Activated T-helper 1 cell treated with anti-CD3 and anti-CD28 coated beads, Interleukin-2, amount 50 U/mL, for 16 hours (primary cell): ENCODE data around the gene IFFO2.
A peak's percentile ranks its signal among the peaks of the same experiment; 100 is the strongest.

ENCODE experiments used
- DNase-seq, 2 donors: peaks; one replicate each; pipeline ENCODE4 v3.0.0-alpha.2; 2020; ENCODE audit warnings: low read depth in 1 of 2, low spot score in 1 of 2

Gene IFFO2

DNA sequence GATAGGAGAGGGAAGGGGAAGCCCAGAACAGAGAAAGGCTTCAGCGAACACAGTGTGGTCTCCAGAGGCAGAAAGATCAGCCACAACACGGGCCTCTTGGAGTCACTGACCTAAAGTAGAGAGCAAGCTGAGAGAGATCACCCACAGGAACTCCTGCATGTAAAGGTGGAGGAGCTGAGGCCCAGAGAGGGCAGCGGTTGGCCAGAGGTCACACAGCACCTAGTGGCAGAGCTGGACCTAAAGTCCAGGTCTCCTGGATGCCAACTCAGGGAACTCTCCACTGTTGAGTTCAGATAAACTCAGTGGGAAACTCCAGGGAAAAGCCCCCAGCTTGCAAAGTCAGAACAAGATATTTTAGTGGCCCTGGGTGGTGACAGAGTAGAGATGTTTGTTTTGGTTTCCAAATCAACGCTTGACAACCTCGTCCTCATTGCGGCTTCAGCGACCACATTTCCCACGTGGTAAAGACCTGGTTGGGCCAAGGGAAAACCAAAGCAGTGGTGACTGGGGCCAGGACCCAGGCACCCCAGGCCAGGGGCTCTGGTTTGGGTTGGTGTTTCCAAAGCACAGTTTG is 4.6 kb downstream of the IFFO2 start:
- peak; percentile 41 to 68 for DNase-seq

DNA sequence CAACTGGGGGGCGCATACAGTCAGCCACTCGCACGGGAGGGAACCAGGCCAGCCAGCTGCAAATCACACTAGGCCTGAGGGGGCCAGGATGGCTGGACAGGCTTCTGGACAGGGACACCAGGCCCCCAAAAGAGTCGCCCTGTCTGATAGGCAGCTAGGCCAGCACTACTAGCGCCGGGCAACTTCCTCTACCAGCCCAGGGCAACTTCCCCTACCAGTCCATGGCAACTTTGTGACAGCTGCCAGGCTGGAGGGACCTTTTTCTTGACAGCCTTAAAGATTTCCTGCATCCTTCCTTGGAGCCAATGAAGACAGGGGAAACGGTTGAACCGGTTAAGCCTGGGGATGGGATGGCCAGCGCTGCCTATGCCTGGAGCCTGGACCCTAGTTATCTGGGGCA is 5.1 kb downstream of the IFFO2 start:
- no peak for DNase-seq

DNA sequence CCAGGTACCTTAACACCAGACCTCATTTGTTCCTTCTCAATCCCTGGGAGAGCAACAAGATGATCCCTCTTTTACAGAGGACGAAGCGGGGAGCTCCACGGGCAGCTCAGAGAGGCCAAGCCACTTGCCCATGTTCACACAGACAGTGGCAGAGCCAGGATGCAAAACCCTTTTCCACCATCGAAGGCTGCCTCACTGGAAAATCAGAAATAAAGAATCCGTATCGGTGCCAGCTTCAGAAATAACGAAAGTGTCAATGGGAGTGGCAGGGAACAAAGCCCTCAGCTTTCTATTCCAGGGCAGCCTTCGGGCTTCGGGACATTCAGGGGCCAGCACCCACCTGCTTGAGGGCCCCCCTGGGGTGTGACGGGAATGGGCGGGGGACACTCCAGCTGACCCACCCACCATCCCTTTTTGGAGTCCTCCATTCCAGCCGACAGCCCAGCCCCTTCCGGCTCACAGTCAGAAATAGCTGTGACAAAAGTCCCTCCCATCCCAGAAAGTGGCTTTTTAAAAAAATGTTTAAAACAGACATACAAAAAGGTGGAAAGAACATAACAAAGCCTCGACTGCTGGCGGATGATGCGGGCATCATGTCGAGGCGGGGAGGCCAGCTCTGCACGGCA is 6.0 kb downstream of the IFFO2 start:
- no peak for DNase-seq

DNA sequence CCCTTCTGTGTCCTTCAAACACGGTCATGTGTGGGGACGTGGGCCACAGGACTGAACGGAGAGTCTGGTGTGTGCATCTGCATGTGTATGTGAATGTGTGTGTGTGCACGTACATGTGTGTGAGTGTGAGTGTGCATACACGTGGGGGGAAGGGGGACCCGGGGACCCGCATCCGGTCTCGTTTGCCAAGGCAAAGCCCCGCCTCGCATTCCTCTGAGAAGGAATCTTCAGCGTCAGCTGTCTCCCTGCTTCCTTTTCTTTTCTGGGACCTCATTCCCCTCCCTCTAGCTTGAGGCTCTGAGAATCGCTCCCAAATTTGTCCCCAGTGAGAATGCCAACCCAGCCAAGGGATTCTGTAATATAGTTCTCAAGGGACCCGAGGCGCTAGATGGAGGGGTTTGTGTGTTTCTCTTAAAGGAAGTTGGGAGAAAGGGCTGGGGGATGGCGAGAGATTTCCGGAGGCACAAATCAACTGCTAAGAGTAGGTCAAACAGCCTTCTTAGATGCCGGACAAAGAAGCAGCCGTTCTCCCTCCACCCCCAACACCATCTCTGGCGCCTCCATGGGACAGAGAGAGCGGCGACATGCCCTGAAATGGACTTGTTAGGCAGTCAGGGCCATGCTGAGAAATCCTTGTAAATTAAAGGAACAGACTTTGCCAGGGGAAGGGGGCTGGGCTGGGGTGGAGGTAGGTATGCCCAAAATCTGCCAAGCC is 6.6 kb downstream of the IFFO2 start:
- DNase-seq: no peak

GRCh38 chr1:18948913-18949685 is 7.4 kb downstream of the IFFO2 start:
- no peak for DNase-seq

DNA sequence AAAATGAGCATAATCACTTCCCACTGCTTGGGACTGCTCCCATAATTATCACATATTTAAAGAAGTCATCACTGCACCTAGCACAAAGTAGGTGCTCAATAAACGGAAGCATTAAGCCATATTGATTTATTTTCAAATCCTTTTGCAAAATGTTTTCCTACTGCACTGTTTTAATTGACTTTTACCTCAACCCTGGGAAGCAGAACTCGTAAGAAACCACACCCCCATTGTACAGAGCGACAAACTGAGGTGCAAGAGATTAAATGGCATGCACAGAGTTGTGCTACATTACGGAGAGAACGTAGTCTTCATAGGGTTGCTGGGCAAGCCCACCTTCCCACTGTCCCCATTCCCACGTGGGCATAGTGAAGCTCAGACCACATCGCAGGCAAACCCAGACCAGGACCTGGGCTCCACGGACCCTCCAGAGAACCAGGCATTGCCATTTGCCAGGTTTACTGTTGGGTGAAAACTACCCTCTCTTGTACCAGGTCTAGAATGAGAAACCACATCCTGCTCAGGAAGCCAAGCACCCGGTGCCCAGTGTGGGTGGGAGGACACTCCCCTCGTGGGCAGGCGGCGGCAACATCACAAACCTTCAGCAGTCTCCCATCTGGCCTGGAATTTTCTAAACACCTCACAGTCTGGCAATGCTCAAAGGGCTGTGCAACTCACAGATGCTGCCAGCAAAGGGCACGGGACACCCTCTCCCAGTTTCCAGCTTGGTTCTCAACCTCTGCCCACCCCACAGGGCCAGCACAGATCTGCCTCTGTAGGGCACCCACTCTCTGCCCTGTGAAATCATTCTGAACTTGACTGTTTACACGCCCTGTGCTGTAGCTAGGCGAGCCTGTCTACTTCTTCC is 8.2 kb downstream of the IFFO2 start:
- DNase-seq: peak; percentile 36 to 49

GRCh38 chr1:18947570-18947969 is 8.9 kb downstream of the IFFO2 start:
- DNase-seq: no peak

DNA sequence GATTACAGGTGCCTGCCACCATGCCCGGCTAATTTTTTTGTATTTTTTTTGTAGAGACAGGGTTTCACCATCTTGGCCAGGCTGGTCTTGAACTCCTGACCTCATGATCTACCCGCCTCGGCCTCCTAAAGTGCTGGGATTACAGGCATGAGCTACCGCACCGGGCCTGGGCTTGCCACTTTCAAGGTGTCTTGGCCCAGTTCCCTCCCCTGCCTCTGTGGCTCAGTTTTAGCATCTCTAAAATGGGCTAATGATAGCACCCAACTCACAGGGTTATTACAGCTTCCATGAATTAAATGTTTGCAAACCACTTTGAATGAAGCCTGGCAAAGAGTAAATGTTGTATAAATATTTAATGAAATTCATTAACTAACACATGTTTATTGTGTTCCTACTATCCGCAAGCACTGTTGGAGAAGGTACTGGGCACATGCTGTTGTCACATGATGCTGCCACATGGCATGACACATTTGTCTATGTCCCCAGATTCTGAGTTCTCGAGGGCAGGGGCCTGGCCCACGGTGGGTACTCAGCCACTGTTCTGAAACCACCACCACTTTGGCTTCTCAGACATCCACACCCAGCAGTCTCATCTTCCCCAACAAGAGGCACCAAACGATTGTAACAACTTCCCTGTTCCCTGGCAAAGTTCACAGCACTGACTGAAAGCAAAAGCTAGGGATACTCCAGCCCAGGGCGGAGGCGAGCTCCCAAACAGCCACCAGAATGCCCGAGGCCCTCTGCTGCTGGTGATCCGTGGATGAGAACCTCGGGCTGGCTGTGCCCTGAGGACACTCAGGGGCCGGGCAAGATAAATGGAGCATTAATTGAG is 9.7 kb downstream of the IFFO2 start:
- no peak for DNase-seq

GRCh38 chr1:18945401-18945849 is 11.1 kb downstream of the IFFO2 start:
- DNase-seq: no peak

- DNase-seq: no peak
These were observed 11.7 kb downstream of the IFFO2 start for GRCh38 chr1:18944810-18945209.

- DNase-seq: no peak
These were observed 12.4 kb downstream of the IFFO2 start for GRCh38 chr1:18943914-18944572.

GRCh38 chr1:18943162-18943561 is 13.3 kb downstream of the IFFO2 start:
- no peak for DNase-seq

- DNase-seq: no peak
These were observed 14.1 kb downstream of the IFFO2 start for GRCh38 chr1:18942340-18942739.

- no peak for DNase-seq
These were observed 15.0 kb downstream of the IFFO2 start for GRCh38 chr1:18941221-18942141.

GRCh38 chr1:18940303-18941020 is 16.0 kb downstream of the IFFO2 start:
- no peak for DNase-seq

- DNase-seq: no peak
These were observed 16.8 kb downstream of the IFFO2 start for GRCh38 chr1:18939398-18940302.

DNA sequence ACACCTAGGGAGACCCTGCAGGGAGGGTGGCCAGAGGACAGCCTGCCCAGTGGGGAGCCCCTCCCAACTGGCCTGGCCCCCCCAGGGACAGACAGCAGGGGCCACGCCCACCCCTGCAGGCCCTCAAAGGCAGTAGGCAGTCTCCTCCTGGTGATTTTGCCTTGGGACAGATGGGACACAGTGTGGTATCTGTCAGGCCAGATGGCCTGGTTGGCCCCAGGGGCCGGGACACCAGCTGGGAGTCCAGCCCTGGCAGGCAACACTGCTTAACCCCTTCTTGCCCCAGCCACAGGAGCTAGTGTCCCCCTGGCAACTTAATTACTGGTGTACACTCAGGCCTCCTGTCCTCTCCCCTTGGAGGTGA is 17.8 kb downstream of the IFFO2 start:
- no peak for DNase-seq
